ENCODE data around the gene EDAR.

Gene EDAR

DNA sequence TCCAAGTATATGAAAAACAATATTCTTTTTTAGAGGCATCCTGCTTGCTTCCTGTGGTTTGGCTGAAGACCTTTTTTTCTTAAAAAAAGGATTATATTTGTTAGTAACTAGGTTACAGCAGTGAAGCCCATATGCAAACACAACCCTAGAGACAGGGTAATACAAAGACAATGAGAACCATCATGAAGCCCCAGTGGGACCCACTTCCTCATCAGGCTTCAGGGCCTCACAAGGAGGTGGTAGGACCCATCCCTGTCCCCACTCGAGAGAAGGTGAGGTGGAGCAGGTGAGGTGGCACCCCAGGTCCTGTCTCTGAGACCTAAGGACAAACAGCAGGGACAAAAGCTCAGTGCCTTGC is 80.3 kb downstream of the EDAR start:
- DNase-seq: no peak

DNA sequence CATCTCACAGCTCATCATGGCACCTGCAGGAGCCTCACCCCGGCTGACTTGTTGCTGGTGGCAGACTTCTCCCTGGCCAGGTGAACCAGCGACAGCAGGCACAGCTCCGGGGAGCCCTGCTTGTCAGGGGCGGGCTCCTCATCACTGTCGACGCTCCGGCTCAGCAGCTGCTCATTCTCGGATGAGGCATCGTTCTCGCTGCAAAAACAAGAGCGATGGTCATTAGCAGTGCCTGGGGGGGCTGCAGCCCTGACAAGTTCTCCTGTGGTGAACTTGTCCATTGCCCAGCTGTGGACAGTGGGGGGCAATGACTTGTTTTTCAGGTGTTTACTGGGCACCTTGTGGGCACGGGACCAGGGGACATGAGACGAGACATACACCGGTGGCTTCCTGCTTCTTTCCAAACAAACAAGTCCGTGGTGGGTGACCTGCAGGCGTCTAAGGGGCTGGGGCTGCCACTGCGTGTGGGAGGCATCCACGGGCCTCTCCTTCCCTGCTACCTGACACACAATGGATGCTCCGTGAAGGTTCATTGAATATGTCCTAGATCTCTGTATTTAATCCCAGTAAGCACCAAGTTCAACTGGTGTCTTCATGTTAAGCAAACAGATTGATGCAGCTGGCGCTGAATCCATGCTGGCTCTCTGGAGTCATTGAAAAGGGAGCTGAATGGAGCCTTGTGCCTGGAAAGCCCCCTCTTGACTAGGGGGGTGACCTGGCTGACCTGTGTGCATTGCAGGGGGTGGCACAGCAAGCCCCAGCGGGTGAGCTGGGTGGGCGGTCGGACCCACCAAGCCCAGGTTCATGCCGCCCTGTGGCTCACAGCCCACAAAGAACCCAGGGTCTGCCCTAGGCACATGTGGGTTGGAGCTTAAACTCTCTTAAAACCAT is 81.0 kb downstream of the EDAR start:
- no peak for DNase-seq

DNA sequence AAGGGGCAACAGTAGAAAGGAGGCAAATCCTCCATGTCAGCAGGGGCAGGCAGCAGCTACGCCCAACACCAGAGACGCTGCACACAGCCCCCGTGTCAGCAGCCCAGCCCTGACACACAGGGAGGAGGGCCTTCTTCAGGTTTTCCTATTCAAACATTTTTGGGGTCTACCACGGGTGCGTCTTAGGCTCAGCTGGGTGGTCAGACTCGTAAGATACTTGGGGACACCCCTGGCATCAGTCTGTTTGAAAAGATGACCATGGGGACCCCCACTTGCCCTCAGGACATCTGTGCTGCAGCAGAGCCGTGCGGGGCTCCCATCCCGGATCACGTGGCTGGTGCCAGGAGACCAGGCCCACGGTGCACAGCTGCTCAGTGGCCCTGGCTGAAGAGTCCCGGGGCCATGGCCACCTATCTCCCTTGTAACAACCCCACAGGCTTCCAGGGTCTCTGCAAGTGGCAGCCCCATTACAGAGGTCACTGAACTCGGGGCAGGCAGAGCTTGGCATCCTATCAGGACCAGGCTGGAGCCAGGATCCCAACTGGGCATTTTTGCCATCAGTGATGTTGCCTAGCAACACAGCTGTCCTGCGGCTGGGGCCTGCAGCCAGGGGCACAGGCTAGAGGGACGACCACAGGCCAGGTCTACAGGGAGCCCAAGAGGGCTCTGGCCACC is 82.5 kb downstream of the EDAR start:
- no peak for DNase-seq

DNA sequence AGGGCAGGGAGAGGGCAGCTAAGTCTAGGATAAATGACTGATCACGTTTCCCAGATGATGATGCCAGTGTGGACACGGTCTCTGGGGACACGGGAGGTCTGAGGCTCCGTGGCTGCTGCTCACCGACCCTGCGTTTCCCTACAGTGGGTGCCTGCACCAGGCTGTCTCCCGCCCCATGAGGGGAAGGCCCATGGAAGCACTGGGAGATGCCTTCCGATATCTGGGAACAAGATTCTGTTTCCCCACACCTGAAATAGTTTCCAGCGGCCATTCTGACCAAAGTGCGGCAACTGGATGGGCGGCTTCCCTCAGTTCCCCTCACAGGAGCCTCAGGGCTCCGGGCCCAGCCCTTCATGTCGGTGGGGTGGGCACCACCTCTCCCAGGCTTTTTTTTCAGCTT is 83.1 kb downstream of the EDAR start:
- DNase-seq: no peak

DNA sequence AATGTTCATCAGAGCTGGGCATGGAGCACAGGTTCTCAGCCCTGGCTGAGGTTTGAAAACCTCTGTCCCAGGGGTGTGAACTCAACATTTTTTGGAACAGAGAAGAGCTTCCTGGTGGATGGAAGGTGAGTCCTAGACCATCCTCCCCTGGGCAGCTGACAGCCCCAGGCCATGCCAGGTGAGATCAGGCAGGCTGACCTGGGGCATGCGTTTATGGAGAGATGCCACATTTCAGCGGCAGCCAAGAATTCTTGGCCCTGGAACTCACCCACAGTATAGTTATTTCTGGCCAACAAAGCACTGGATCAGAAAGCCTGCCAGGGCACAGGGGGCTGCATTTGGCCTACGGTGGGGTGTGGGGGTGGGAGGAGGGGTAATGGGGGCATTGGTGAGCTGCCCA is 83.8 kb downstream of the EDAR start:
- no peak for DNase-seq

DNA sequence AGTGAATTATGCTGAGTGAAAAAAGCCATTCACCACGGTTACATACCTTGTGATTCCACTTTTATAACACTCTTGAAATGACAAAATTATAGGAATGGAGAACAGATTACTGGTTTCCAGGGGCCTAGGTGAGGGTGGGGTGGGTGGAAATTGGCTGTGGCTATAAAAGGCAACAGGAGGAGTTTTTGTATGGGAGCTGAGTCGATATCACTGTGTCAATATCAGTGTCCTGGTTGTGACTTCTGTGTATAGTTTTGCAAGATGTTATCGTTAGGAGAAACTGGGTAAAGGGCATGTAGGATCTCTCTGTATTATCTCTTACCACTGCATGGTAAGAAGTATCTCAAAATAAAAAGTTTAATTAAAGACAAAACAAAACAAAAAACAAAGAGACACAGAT is 84.3 kb downstream of the EDAR start:
- DNase-seq: no peak

DNA sequence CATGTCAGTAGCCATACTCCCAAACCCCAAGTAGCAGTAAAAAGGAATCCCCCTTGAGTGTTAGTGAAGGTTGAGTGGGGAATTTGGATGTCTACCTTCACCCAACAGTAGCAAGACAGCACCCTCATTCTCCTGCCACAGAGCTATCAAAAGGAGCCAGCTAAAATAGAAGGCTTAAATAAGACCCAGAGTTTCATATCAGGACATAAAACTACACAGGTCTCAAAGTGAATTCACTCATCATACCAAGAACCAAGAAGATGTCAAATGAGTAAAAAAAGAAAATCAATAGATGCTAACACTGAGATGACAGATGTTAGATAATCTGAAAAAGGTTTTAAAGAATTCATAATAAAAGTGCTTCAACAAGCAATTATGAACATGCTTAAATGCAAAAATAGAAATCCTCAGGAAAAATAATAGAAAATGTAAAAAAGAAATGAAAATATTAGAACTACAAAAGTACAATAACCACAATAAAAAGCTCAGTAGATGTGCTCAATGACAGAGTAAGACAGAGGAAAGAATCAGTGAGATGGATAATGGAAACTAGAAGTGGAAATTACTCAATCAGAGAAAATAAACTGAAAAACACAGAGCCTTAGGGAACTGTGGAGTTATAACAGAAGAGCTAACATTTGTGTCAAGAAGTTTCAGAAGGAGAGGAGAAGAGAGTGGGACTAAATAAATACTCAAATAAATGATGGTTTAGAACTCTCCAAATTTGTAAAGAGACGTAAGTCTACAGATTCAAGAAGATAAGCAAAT is 90.5 kb downstream of the EDAR start:
- DNase-seq: no peak

DNA sequence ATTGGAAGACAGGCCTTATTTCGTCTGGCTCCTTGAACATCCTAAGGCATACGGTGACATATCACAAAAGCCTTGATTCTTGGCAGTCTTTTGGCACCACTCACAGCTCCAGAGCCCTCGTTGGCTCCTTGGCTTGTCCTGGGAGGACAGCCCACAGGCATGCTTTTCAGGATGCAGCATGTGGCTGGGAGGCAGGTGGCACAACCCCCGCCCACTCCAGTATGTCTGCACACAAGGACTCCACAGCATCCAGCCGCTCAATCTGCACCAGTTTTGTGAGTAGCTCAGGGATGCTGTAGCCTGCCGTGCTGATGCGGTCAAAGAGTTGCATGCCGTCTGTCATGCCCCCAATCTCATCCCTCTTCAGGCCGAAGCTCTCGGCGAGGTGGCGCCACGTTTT is 92.3 kb downstream of the EDAR start:
- no peak for DNase-seq

DNA sequence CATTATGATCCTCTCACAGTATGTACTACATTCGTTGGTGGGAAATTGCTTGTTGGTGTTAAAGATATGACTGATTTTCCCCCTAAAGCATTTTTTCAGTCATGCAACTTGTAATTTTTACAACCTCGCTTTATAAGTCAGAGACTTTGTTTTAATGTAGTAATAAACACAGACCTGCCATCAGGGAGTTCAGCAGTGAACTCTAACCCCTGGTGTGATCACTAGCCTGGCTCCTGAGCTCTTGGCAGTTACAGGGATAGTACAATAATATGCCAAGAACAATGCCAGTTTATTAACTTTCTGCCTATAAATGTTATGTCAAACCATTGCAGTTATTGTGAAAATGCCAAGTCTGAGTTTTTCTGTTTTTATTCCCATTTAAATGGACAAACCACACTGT is 93.8 kb downstream of the EDAR start:
- no peak for DNase-seq

DNA sequence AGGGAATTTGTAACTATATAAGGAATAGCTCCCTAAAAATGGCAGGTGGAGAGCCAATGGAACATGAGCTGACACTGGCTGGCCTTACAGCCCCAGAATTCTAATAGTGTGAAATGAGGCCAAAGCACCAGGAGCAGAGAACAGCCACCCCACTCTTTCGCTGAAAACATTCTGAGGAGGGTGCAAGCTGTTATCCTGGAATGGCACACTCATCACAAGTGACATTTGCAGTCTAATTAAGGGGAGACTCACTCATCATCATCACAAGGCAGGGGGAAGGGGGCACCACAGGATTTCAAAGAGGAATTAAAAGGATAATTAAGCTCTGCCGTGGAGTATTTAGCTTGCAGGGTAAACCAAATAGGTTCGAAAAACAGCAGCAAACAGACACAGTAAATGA is 94.3 kb downstream of the EDAR start:
- no peak for DNase-seq

DNA sequence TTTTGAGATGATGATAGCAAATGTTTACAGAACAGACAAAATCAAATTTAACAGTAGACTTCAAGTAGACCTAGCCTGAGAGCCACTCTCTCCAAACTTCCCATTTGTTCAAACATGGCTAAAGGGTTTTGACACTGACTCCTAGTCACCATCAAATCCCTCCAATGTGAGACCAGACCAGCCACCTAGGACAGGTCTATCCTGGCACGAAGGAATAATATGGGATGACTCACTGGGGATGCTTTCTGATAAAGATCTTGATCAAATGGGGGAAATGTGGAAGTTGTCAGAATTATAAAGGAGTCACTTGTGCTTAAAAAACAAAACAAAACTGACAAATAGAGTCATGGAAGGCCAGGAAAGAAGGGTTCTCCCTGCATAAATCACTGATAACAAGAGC is 95.7 kb downstream of the EDAR start:
- no peak for DNase-seq

DNA sequence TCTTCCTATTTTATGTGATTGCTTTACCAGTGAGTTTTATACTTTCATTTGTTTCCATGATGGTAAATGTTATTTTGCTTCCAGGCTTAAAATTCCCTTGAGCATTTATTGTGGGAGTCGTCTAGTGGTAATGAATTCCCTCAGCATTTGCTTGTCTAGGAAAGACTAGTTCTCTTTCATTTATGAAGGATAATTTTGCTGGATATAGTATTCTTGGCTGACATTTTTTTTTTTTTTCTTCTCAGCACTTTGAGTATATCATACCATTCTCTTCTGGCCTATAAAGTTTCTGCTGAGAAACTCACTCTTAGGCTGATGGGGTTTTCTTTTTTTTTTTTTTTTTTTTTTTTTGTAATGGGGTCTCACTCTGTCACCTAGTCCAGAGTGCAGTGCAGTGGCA is 99.1 kb downstream of the EDAR start:
- no peak for DNase-seq

DNA sequence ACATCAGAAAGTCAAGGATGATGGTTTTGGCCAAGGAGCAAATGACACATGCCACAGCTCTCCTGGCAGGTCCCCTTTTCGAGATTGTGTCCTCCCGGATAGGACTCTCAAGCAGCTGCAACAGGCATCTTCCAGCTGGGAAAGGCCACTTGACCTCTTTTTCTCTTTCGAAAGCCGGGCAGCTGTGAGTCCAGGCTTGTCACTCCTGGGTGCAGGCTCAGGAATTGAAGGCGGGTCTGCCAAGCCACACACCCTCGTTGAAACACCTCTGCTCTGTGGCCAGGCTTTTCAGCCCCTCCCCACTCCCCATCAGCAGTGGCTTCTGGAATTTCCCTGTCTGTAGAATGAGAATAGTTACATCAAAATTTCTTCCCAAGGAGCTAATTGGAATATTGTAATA is 104.4 kb downstream of the EDAR start:
- DNase-seq: no peak

DNA sequence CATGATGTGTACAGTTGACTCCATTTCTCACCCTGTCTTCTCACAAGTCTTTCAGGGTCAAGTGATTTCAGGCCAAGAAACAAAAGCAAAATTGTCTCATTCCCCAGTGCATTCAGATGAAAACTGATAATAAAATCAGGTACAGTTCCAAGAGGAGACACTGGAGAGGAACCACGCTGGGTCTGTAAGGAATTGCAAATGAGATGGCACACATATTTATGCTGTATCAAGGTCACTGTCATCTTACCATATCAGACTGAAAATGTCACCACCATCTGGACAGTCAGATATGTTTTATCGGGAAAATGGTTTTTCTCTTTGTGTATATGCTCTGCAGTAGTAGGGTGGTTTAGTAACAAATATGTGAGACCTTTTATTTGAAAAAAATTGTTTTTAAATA is 110.7 kb downstream of the EDAR start:
- peak in 1 of 14 donors; percentile 3 for DNase-seq

DNA sequence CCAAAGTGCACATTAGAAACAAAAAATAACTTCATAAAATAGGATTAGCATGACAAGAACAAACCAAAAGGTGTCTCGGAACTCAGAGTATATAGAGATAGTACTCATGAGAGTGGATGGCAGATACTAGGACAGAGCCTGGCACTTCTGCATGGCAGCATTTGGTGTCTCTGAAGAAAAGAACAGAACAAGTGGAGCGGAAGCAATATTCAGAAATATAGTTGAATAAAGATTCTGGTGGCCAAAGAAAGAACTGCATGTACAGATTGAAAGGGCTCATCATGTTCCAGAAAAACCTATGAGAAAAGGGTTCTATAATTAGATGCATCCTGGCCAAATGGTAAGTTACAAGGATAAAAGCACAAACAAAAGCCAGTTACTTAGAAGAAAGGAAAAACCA is 111.5 kb downstream of the EDAR start:
- DNase-seq: no peak

DNA sequence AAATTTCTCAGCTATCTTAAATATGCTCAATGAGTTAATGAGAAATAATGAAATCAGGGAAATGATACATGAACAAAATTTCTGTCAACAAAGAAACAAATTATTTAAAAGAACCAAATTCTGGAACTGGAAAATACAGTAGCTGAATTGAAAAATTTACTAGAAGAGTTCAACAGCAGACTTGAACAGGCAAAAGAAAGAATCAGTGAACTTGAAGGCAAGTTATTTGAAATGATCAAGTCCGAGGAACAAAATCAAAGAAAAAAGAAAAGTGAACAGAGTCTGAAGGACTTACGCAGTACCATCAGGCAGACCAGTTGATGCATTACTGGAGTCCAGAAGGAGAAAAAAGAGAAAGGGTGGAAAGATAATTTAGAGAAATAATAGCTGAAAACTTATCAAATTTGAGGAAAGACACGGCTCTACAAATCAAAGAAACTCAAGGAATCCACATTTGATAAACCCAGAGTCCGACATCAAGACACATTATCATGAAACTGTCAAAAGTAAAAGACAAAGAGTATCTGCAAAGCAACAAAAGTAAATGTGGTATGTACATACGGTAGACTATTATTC is 118.9 kb downstream of the EDAR start:
- no peak for DNase-seq

DNA sequence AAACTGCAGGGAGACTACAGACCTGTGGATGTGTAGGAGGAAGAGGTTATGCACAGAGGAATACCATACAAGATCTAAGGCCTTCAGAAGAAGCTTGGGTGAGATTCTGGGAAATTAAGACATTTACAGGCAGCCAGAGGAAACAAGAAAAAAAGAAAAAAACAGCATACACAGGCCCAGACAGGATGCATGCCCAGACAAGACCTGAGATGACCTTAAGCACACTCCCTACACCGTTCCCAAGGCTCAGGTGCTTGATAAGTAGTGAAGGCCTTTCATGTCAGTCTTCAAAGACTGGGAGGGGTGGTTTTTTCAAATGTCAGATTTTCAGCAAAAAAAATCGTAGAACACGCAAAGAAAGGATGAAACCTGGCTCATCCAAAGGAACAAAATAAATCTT is 119.5 kb downstream of the EDAR start:
- no peak for DNase-seq

DNA sequence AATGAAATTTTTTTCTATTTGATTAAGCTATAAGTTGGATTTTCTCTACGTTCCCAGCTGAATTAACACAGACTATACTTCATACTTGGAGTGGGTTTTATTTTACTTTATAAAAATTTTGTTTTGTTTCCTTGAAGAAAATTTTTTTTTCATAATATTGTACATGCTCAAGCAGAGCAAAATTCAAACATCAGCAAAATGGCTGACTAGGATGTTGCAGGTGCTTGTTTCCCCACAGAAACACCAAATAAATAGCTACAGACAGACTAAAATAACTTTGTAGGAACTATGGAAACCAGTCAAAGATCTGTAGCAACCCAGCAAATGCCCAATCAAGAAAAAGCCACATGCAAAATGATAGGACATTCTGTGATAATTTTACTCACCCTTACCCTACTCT is 120.1 kb downstream of the EDAR start:
- no peak for DNase-seq

DNA sequence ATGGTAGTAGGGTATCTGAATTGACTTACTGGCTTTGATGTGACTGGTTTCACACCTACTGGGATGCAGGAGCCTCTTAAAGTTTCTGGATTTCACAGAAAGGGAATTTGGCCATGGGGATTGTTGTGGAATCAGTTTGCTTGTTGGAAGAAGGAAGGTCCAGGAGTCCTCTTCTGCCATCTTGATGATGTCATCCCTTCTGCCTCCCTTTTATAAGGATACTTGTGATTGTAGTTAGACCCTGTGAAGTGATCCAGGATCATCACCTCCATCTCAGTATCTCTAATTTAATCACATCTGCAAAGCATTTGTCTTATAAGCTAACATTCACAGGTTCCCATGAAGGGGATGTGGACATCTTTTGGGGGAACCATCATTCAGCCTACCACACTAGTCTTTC is 123.0 kb downstream of the EDAR start:
- DNase-seq: no peak

DNA sequence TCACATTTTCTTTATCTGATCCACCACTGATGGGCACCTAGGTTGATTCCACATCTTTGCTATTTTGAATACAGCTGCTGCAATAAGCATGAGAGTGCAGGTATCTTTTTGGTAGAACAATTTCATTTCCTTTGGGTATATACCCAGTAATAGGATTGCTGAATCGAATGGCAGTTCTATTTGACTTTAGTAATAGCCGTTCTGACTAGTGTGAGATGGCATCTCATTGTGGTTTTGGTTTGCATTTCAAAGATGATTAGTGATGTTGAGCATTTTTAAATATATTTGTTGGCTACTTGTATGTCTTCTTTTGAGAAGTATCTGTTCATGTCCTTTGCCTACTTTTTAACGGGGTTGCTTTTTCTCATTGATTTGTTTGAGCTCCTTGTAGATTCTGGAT is 130.1 kb downstream of the EDAR start:
- no peak for DNase-seq

DNA sequence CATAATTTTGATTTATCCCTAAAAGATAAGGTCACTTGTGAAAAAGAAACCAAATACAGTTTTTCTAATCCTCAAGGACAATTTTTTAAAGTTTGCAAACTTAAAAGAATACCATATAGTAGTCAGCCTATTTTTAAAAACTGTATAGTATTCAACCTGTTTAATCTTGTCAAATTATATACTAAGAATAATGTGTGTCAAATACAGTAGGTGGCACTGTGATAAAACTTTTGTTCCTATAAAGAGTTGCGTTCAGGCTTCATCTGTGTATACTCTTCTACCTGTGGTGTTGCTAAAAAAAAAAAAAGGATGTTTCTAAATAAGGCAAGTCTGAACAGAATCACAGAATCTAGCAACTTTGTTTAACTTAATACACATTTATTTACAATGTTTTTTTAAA is 133.8 kb downstream of the EDAR start:
- no peak for DNase-seq

DNA sequence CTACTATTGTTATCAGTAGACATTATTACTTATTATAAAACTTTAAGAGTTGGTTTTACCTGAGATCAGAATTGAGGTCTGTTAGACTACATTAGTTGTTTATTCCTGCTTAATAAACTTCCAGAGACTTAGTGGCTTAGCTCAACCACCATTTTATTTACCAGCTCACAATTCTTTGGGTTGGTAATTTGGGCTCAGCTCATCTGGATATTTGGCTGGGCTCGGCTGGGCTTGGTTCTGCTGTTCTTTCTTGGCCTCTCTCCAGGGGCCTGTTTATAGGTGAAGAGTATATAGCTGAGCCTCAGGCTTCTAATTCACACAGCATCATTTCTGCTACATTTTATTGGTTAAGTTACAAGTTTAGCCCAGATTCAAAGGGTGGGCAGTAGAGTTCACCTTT is 134.5 kb downstream of the EDAR start:
- DNase-seq: no peak

DNA sequence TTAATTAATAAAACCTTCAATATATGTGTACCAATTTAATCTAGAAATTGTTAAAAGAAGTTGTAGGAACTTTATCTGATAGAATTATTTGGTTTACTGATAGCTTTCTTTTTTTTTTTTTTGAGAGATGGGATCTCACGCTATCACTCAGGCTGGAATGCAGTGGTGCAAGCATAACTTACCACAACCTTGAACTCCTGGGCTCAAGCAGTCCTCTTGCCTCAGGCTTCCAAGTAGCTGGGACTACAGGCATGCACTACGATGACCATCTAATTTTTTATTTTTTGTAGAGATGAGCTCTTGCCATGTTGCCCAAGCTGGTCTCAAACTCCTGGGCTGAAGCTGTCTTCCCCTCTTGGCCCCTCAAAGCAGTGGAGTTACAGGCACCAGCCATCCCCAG is 135.6 kb downstream of the EDAR start:
- no peak for DNase-seq

All from C1 segment of cervical spinal cord (tissue), 14 donors.